ENCODE measurements around the gene HTRA1.

Gene HTRA1

DNA sequence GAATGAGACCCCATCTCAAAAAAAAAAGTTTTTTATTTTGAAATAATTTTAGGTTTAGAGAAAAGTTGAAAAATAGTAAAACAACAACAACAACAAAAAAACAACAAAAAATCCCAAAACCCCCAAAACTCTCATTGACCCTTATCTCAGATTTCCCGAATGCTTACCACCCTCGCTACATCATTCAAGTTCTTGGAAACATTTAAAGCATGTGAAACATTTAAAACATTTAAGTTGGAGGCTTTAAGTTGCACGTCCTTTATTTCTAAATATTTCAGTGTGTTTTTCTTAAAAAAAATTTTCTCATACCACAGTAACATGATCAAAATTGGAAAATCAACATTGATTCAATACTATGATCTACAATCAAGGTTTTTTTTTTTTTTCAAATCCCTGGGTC is 7.3 kb upstream of the HTRA1 start:
- in situ Hi-C loops (cut with MboI; ENCODE audit: low sequenced_read_pairs) = no loop called here

DNA sequence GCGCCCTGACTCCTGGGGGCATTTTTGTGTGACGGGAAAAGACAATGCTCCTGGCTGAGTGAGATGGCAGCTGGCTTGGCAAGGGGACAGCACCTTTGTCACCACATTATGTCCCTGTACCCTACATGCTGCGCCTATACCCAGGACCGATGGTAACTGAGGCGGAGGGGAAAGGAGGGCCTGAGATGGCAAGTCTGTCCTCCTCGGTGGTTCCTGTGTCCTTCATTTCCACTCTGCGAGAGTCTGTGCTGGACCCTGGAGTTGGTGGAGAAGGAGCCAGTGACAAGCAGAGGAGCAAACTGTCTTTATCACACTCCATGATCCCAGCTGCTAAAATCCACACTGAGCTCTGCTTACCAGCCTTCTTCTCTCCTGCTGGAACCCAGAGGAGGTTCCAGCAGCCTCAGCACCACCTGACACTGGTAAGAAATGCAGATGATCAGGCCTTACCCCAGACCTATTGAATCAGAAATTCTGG is 6.7 kb upstream of the HTRA1 start, which contains the start of gene ARMS2:
Gene ARMS2 (plus strand): TSS at position 51 of the 478 bp plus-strand sequence. CDS start 75 bp downstream, at position 126.
- in situ Hi-C loops (cut with MboI; ENCODE audit: low sequenced_read_pairs) = no loop called here

DNA sequence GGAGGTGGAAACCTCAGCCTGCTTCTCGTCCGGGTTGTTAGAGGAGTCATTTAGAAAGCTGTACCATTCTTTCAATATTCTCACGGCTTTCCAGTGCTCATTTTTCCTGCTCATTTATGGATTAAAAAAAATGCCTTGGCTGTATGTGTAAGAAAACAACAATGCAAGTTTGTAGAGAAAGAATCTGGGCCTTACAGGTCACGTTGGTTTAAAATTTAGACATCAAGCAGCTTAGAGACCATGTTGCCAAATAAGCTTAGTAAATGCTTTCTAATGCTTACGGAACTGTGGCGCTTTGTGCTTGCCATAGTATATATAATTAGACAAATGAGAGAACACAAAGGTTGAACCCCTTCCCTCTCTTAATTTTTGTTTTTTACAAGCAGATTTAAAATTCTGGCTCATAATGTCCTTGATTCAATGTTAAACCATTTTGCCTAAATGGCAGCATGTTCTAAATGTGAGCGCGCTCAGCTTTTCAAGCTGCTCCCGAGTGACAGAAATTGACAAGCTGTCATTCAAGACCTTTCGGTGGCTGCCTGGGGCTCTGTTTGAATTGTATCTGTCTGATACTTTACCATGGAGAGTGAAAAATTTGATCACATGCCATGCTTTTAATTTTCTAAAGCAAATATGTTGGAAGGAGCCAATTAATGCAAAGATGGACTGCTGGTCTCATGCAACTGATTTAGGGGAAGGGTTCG is 5.8 kb upstream of the HTRA1 start:
- in situ Hi-C loops (cut with MboI; ENCODE audit: low sequenced_read_pairs) = no loop called here

DNA sequence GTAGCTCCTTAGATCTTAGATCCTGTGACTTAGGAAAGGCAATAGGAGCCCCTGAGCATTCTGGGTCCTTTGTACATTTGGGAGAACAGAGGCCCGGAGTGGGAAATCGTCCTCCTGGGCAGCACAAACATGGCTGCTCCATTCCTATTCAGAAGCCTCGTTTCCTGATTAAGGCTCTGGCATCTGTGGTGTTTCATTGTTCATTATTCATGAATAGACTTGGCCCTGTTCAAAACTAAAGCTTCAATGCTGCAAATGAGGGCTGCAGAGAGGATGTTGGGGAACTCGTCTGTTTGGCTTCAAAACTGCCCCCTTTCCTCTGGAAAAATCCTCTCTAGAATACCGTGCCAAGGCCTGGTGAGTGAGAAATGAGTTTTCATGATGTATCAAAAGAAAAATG is 3.4 kb upstream of the HTRA1 start:
- in situ Hi-C loops (cut with MboI; ENCODE audit: low sequenced_read_pairs) = no loop called here

- in situ Hi-C loops (cut with MboI; ENCODE audit: low sequenced_read_pairs) = no loop called here
These were observed 2.7 kb upstream of the HTRA1 start for GRCh38 chr10:122458693-122459092.

DNA sequence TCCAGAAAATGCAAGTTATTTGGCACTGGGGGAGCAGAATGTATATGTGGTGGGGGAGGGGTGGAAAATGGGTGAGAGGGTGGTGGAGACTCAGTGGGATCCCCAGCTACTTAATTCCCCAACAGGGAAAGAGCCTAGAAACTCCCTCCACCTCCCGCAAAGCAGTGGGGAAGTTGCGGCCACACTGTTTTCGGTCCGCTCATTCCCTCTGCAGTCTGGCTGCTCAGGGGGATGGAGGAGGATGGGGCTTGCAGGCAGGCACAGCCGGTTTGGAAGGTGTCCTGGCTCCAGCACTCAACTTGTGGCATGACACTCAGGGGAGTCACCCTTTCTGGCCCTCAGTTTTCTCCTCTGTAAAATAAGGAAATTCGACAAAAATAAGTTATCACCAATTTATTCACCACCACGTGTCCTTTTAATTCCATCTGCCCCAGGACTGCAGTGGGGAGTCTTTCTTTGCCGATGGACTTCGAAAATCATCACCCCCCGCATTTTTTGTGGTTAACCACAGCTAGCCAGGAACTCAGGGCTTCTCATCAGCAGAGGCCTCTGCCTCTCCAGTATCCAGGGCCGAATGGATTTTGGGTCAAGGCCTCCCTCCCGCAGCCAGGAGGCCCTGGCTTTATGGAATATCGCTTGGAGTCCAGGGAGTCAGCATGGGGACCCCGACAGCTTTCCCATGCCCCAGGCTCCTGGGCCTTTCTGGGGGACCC is 1.6 kb upstream of the HTRA1 start:
- in situ Hi-C loops (cut with MboI; ENCODE audit: low sequenced_read_pairs) = no loop called here

- in situ Hi-C loops (cut with MboI; ENCODE audit: low sequenced_read_pairs) = no loop called here
These were observed 461 bp upstream of the HTRA1 start for GRCh38 chr10:122460891-122461293.

DNA sequence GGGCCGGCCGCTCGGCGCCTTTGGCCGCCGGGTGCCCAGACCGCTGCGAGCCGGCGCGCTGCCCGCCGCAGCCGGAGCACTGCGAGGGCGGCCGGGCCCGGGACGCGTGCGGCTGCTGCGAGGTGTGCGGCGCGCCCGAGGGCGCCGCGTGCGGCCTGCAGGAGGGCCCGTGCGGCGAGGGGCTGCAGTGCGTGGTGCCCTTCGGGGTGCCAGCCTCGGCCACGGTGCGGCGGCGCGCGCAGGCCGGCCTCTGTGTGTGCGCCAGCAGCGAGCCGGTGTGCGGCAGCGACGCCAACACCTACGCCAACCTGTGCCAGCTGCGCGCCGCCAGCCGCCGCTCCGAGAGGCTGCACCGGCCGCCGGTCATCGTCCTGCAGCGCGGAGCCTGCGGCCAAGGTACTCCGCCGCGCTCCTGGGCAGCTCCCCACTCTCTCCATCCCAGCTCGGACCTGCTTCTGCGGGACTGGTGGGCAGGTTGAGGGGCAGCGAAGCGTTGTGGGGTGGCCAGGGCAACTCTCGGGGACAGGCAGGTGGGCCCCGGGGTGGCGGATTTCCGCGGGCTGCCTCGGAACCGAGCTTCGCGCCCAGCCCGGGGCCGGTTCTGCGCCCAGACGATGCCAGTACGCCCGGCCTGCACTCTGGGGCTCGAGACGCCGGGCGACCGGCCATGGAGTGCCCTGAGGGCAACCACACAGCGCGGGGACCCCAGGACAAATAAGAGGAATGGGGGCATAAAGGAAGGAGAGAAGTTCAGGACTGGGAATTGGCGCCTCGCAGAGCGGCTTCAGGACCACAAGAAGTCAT is 578 bp downstream of the HTRA1 start:
- in situ Hi-C loops (cut with MboI; ENCODE audit: low sequenced_read_pairs) = no loop called here

DNA sequence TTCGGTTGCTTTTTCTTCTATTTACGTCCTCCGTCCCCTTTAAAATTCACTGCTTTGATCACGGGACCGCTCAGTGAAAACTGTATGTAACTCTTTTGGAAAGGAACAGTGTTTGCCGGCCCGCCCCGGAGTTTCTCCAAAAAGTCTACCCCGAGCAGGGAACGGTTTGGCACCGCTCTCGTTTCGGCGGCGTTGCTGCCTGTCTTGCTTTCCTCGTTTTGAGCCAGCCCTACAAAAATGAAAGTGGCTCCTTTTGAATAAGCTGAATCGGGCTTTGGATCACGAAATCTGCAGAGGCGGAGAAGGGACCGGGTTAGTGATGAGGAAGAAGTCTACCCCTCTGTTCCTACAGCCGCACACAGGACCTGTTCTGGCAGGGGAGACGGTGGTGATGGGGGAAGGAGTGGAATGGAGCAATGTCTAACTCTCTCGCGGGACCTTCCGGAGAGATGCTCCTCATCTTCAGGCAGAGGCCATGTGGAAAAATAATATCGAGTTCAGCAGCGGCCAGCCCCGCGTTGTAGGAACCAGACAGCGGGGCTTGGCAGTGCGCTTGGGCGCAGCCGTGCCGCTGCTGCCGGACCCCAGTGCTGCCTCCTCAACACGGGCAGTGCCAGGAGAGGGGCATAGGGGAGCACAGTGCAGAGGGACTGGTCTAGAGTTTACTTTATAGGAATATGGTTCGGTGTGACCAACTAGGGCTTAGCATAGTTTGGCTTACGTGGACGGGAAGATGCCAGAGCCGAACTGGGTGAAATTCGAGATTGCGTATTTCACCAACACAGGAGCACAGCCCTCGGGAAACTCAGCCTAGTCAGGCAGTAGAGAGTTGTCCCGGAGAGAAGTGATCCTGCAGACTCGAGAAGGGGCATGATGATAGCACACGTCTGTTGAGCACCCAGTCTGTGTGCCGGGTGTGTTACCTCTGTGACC is 1.4 kb downstream of the HTRA1 start:
- in situ Hi-C loops (cut with MboI; ENCODE audit: low sequenced_read_pairs) = no loop called here

- in situ Hi-C loops (cut with MboI; ENCODE audit: low sequenced_read_pairs) = no loop called here
These were observed 2.3 kb downstream of the HTRA1 start for GRCh38 chr10:122463466-122464249.

DNA sequence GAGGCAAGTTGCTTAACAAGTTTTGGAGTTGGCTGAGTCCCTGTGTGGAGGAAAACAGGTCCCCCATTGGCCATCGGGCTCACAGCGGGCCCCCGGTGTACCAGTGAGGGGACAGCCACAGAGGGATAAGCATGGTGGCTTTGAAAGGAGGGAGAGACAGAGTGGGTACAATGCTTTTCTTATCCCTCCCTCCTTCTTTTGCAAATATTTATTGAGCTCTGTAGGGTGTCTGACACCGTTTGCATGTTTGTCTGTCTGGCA is 2.8 kb downstream of the HTRA1 start:
- in situ Hi-C loops (cut with MboI; ENCODE audit: low sequenced_read_pairs) = no loop called here

DNA sequence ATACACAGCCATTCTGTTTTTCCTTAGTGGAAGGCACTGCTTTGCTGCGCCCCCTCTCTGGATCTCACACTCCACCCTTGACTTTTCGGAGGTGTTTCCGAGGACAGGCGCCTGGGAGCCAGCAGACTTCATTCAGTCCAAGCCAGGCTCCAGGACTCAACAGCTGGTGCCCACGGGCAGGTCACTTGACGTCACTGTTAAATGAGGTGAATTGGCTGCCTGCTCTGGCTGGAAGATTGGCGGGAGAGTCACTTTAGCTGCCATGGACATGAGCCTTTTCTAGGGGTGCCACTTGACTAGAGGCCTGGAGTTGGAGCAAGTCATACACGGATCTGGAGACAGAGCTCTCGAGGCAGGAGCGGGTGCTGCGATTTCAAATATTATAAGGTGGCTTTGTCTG is 3.2 kb downstream of the HTRA1 start:
- in situ Hi-C loops (cut with MboI; ENCODE audit: low sequenced_read_pairs) = no loop called here

DNA sequence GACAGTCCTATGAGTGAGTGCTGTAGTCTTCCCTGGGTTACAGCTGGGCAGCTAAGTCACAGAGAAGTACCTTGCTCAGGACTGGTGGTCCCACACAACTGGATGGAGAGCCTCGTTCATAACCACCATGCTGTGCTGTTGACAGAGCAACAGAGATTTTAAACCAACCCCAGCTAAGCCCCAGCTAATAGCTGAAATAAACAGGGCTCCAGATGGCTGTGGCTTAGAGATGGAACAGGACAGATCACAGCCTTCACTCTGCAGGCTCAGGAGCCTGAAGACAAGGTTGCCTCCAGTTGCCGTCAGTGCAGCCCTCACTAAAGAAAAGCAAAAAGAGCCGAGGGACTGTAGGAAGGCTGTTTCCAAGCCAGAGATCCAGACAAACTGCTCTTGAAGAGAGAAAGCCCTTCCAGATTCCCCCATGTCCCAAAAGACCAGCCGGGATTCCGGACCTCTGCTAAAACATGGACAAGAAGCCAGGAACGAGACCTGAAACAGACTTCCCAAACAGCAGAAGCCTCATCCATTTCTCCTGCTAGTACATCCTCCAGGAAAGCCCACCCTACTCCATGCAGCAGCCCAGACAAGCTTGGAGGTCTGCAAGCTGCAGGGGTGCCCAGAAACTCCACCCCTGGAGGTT is 4.2 kb downstream of the HTRA1 start:
- in situ Hi-C loops (cut with MboI; ENCODE audit: low sequenced_read_pairs) = no loop called here

- in situ Hi-C loops (cut with MboI; ENCODE audit: low sequenced_read_pairs) = no loop called here
These were observed 5.6 kb downstream of the HTRA1 start for GRCh38 chr10:122466951-122467381.

DNA sequence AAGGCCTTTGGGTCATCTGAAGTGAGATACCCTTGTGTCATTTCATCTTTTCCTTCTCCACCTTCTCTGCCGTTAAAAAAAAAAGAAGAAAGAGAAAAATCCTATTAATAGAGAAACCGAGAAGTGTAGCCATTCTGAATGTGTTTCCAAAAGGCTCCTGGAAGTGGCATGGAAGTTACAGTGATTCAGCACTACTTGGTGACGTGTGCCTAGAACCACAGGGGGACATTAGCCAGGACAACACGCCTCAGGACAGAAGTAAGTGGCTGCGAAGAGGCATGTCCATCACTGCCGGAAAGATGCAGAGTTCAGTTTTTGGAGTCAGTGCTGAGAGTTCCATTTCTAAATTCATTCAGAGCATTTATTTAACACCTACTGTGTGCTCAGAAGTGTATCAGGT is 6.3 kb downstream of the HTRA1 start:
- in situ Hi-C loops (cut with MboI; ENCODE audit: low sequenced_read_pairs) = no loop called here

DNA sequence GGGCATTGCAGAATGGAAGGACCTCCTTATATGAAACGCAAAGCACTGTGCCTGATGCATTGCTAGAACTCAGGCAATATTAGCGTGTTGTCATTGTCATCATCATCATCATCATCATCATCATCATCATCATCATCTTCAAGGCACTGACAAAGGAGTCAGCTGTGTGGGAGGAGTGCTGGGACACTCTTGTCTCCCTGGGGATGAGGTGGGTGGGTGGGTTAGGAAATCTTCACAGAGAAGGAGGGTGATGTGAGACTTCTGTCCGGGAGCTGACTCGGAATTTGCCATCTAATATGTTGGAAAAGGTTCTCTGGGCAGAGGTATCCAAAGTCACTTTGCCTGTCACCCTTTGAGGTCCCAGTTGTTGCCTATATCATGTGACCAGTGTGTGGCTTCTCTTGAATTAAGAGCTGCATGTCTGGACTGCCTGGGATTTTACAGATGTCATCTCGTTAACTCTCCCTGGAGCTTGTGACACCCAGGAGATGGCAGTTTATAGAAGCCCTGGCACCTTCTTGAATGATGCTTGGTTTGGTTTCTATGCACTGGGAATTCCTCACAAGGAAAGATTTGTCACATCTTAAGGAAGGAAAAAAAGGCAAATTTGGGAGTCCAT is 7.1 kb downstream of the HTRA1 start:
- in situ Hi-C loops (cut with MboI; ENCODE audit: low sequenced_read_pairs) = no loop called here

DNA sequence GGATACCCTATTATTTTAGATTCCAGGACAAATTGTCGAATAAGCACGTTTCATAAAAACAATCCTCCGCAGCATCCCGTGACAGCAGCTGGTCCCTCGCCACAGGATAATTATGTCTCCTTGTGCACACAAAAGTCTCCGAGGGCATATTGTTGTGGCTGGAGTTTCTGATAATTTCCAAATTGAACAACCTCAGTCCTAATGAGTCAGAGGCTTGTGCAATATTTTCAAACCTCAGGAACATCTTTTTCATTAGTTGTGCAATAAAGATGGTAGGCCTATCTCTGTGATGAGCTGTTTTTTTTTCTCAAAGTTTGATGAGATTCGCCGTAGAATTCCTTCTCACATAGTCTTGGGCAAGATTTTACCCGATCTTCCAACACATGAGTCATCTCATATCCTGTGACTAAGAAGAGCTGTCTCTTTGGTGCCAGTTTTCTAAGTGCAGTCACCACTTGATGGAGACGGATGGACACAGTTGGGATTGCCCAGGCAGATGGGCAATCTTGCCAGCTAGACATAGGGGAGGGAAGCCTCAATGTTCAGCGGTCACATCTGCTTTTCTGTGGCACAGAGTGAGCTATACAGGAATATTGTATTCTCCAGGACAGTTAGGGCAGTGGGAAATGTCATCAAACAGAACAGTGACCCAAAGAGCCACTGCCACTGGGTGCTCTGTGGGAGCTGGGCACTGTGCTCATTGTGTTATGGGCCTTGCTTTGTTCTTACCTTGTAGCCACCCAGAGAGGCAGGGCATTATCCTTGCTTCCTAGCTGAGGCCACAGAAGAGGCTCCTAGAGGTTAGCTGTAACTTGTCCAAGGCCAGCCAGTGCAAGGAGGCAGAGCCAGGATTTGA is 7.8 kb downstream of the HTRA1 start:
- in situ Hi-C loops (cut with MboI; ENCODE audit: low sequenced_read_pairs) = no loop called here

- in situ Hi-C loops (cut with MboI; ENCODE audit: low sequenced_read_pairs) = no loop called here
These were observed 8.5 kb downstream of the HTRA1 start for GRCh38 chr10:122469848-122470247.
